GM12873 (cell line): ENCODE data around the gene IGF2.

Experiments used
- CTCF ChIP-seq: IDR thresholded peaks from 2 replicates; pipeline ENCODE4 v1.5.1; 2012; ENCODE audit warnings: low read depth, mild to moderate bottlenecking, moderate library complexity, low read length, control low read depth; ENCODE audit not compliant: insufficient read depth; ENCODE audit errors: missing control alignments

Gene IGF2

GRCh38 chr11:2085251-2086066, 53.7 kb downstream of the IGF2 start:
- no peak for TF ChIP-seq CTCF

GRCh38 chr11:2084721-2085120, 54.5 kb downstream of the IGF2 start:
- no peak for TF ChIP-seq CTCF
